H9 (cell line): ENCODE results near the gene HSP90B1. TPM values are rescaled to one million over a fixed set of nuclear protein-coding genes. Genes with fewer than 3 reads are reported as not detected.

ENCODE experiments used
- DNase-seq: peaks from one replicate; pipeline ENCODE4 v3.0.0-alpha.2; 2017
- H2AFZ ChIP-seq: one replicate; pipeline ENCODE4 v1.6.1; 2013; ENCODE audit warnings: mild to moderate bottlenecking, low read length, control low read depth, moderate library complexity
- H2AK5ac ChIP-seq: 2 replicates; pipeline ENCODE4 v1.6.1; 2013; ENCODE audit warnings: low read length, control low read depth, mixed read lengths; ENCODE audit not compliant: insufficient read length
- H2BK120ac ChIP-seq: one replicate; pipeline ENCODE4 v1.6.1; 2013; ENCODE audit warnings: low read depth, mild to moderate bottlenecking, low read length, control low read depth, inconsistent platforms; ENCODE audit not compliant: poor library complexity, severe bottlenecking
- H2BK12ac ChIP-seq: 2 replicates; pipeline ENCODE4 v1.6.1; 2013; ENCODE audit warnings: low read length, control low read depth, mixed read lengths, low read depth; ENCODE audit not compliant: insufficient read length
- H2BK15ac ChIP-seq: 2 replicates; pipeline ENCODE4 v1.6.1; 2013; ENCODE audit warnings: low read depth, low read length, control low read depth
- H2BK20ac ChIP-seq: one replicate; pipeline ENCODE4 v1.6.1; 2013; ENCODE audit warnings: low read depth, mild to moderate bottlenecking, low read length, control low read depth, inconsistent platforms; ENCODE audit not compliant: poor library complexity, severe bottlenecking
- H2BK5ac ChIP-seq: 2 replicates; pipeline ENCODE4 v1.6.1; 2013; ENCODE audit warnings: low read length, control low read depth, mixed read lengths; ENCODE audit not compliant: insufficient read length
- H3K14ac ChIP-seq: 2 replicates; pipeline ENCODE4 v1.6.1; 2013; ENCODE audit warnings: low read length, control low read depth; ENCODE audit not compliant: insufficient read depth
- H3K18ac ChIP-seq: 2 replicates; pipeline ENCODE4 v1.6.1; 2013; ENCODE audit warnings: low read depth, mild to moderate bottlenecking, mixed read lengths, low read length, control low read depth; ENCODE audit not compliant: insufficient read length
- H3K23ac ChIP-seq: 2 replicates; pipeline ENCODE4 v1.6.1; 2013; ENCODE audit warnings: low read length, control low read depth, mixed read lengths, low read depth; ENCODE audit not compliant: insufficient read length
- H3K23me2 ChIP-seq: 2 replicates; pipeline ENCODE4 v1.6.1; 2013; ENCODE audit warnings: low read depth, mild to moderate bottlenecking, mixed read lengths, low read length, control low read depth; ENCODE audit not compliant: insufficient read length, poor library complexity, severe bottlenecking
- H3K27ac ChIP-seq: 2 replicates; pipeline ENCODE4 v1.5.1; 2013; ENCODE audit warnings: low read length, control low read depth, mixed read lengths, low read depth; ENCODE audit not compliant: insufficient read length
- H3K27me3 ChIP-seq: 2 replicates; pipeline ENCODE4 v1.6.1; 2013; ENCODE audit warnings: low read length, control low read depth, inconsistent platforms; ENCODE audit not compliant: insufficient read depth
- H3K4ac ChIP-seq: 2 replicates; pipeline ENCODE4 v1.6.1; 2013; ENCODE audit warnings: low read depth, mild to moderate bottlenecking, control low read depth, inconsistent platforms, low read length, moderate library complexity
- H3K4me1 ChIP-seq: 2 replicates; pipeline ENCODE4 v1.6.1; 2013; ENCODE audit warnings: low read length, control low read depth, inconsistent platforms; ENCODE audit not compliant: insufficient read depth
- H3K4me2 ChIP-seq: 2 replicates; pipeline ENCODE4 v1.6.1; 2013; ENCODE audit warnings: low read length, control low read depth, mixed read lengths; ENCODE audit not compliant: insufficient read length, insufficient read depth
- H3K56ac ChIP-seq: 2 replicates; pipeline ENCODE4 v1.6.1; 2013; ENCODE audit warnings: low read depth, mild to moderate bottlenecking, mixed read lengths, low read length, control low read depth; ENCODE audit not compliant: insufficient read length
- H3K79me1 ChIP-seq: 2 replicates; pipeline ENCODE4 v1.6.1; 2013; ENCODE audit warnings: low read depth, mild to moderate bottlenecking, moderate library complexity, low read length, control low read depth, inconsistent platforms; ENCODE audit not compliant: insufficient read depth, poor library complexity, severe bottlenecking
- H3K79me2 ChIP-seq: 2 replicates; pipeline ENCODE4 v1.6.1; 2013; ENCODE audit warnings: low read length, control low read depth, inconsistent platforms; ENCODE audit not compliant: insufficient read depth
- H3K9ac ChIP-seq: 2 replicates; pipeline ENCODE4 v1.6.1; 2013; ENCODE audit warnings: low read length, control low read depth, mixed read lengths; ENCODE audit not compliant: insufficient read length; ENCODE audit errors: extremely low read depth
- H3K9me3 ChIP-seq: one replicate; pipeline ENCODE4 v1.6.1; 2013; ENCODE audit warnings: low read depth, low read length, inconsistent platforms; ENCODE audit not compliant: control insufficient read depth
- H3T11ph ChIP-seq: one replicate; pipeline ENCODE4 v1.6.1; 2013; ENCODE audit warnings: mild to moderate bottlenecking, low read length, control low read depth, inconsistent platforms
- H4K20me1 ChIP-seq: one replicate; pipeline ENCODE4 v1.6.1; 2013; ENCODE audit not compliant: control insufficient read depth, insufficient read length, insufficient read depth
- H4K5ac ChIP-seq: 2 replicates; pipeline ENCODE4 v1.6.1; 2013; ENCODE audit warnings: low read depth, mild to moderate bottlenecking, mixed read lengths, low read length, control low read depth; ENCODE audit not compliant: insufficient read length
- H4K8ac ChIP-seq: replicated peaks from 2 replicates; pipeline ENCODE4 v1.6.1; 2013; ENCODE audit warnings: low read length, control low read depth, mixed read lengths, low read depth; ENCODE audit not compliant: insufficient read length
- H4K91ac ChIP-seq: 2 replicates; pipeline ENCODE4 v1.6.1; 2013; ENCODE audit warnings: low read depth, mild to moderate bottlenecking, moderate library complexity, mixed read lengths, low read length, control low read depth; ENCODE audit not compliant: insufficient read length
- H3K27ac Mint-ChIP-seq, 3 experiments: 2 replicates in 2 of 3; 3 replicates in 1 of 3; pipeline ENCODE4 v1.8.0; 2020 to 2021; ENCODE audit warnings: mixed read lengths in 3 of 3, mild to moderate bottlenecking in 1 of 3, moderate library complexity in 1 of 3
- H3K27me3 Mint-ChIP-seq: 2 replicates; pipeline ENCODE4 v1.8.0; 2021; ENCODE audit warnings: low read depth, mild to moderate bottlenecking, moderate library complexity, mixed read lengths
- H3K36me3 Mint-ChIP-seq, 3 experiments: 2 replicates in 2 of 3; 3 replicates in 1 of 3; pipeline ENCODE4 v1.8.0; 2020 to 2021; ENCODE audit warnings: low read depth in 3 of 3, mixed read lengths in 3 of 3; ENCODE audit not compliant: insufficient read depth in 1 of 3
- H3K4me1 Mint-ChIP-seq, 2 experiments: 2 replicates each; pipeline ENCODE4 v1.8.0; 2020; ENCODE audit warnings: mixed read lengths in 2 of 2
- H3K4me3 Mint-ChIP-seq, 2 experiments: 2 replicates in 1 of 2; 3 replicates in 1 of 2; pipeline ENCODE4 v1.8.0; 2020 to 2021; ENCODE audit warnings: mild to moderate bottlenecking in 2 of 2, mixed read lengths in 2 of 2, moderate library complexity in 1 of 2
- H3K9me3 Mint-ChIP-seq, 2 experiments: 2 replicates in 1 of 2; 3 replicates in 1 of 2; pipeline ENCODE4 v1.8.0; 2020; ENCODE audit warnings: mild to moderate bottlenecking in 2 of 2, mixed read lengths in 2 of 2, moderate library complexity in 1 of 2
- WGBS: extraction: QIAGEN DNeasy Blood & Tissue Kit; methylation state at CpG from one replicate; pipeline ENCODE4 v1.1.7; 2013; ENCODE audit warnings: missing lambda C conversion rate, low lambda C conversion rate, mixed read lengths; ENCODE audit not compliant: insufficient read length; ENCODE audit errors: extremely low coverage; 5-methylcytosine and 5-hydroxymethylcytosine counted together
- total RNA-seq: library from RNA; stranded (reverse); gene quantifications from 2 replicates; pipeline ENCODE4 v1.2.1, GENCODE V29; 2021
- TF ChIP-seq, protein P1 (sequence below): fragments of 200-600 bp; sonication (generic); conservative IDR thresholded peaks from 3 replicates; pipeline ENCODE4 v1.8.0; 2021; ENCODE audit warnings: antibody characterized with exemption, mild to moderate bottlenecking

HSP90B1 gene
- total RNA-seq, 1 experiment from 2014 or later: 737 TPM

DNA sequence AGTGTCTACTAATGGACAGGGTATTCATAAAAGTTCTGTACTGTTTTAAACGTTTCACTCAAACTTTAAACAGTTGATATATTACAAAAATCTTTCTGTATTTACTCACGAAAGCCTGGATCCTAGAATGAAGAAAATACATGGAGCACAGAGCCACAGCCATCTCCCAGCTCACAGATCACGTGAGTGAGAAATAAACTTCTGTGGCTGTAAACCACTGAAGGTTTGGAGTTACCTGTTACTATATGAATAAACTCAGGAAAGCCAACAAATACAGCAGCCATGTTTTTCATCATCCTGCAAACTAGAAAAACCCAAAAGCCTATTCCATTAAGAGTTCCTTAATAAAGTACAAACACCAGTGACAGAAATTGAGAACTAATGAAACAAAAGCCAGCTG, 34.6 kb downstream of the HSP90B1 start:
- no peak overlapping the region for H3K56ac ChIP-seq
- Mint-ChIP-seq H3K9me3 (no peaks in the 10 kb centered on the region; a peak in 2 of 5 replicates), H3K4me1 (peaks cover 20 to 33% of the 10 kb centered on the region in 2 experiments), H3K27me3 (no peaks in the 10 kb centered on the region; the same call in 1 of the 2 replicates), H3K36me3 (peaks cover 9 to 33% (median 24%) of the 10 kb centered on the region in 3 experiments; a peak in 6 of 7 replicates), H3K4me3 (peak overlapping the region; percentile 97 to 98), H3K27ac (peak overlapping the region; percentile 99 to 100 (median 99))
- H2BK15ac ChIP-seq: no peak overlapping the region
- peaks cover 36% of the 10 kb centered on the region; the same call in 1 of the 2 replicates for H3K79me2 ChIP-seq
- no peak overlapping the region for H2BK12ac ChIP-seq
- H3K9ac ChIP-seq: peak overlapping the region; percentile 93
- H3K23me2 ChIP-seq: peaks cover 7% of the 10 kb centered on the region
- peak overlapping the region; percentile 7; the same call in 1 of the 2 replicates for H3K4ac ChIP-seq
- H3K23ac ChIP-seq: no peak overlapping the region
- WGBS: no CpG with 5 or more reads among the region's 3 CpGs
- no peak overlapping the region for H2BK5ac ChIP-seq
- H3K27ac ChIP-seq: no peak overlapping the region
- H3K27me3 ChIP-seq: no peaks in the 10 kb centered on the region
- no peak overlapping the region for H2AK5ac ChIP-seq
- no peaks in the 10 kb centered on the region for H3K4me1 ChIP-seq
- no peak overlapping the region for H3K18ac ChIP-seq
- peak overlapping the region; percentile 68; the same call in 1 of the 2 replicates for H3K14ac ChIP-seq
- H2AFZ ChIP-seq: no peak overlapping the region
- H4K20me1 ChIP-seq: no peaks in the 10 kb centered on the region
- no peak overlapping the region for H2BK120ac ChIP-seq
- TF ChIP-seq, protein P1, sequence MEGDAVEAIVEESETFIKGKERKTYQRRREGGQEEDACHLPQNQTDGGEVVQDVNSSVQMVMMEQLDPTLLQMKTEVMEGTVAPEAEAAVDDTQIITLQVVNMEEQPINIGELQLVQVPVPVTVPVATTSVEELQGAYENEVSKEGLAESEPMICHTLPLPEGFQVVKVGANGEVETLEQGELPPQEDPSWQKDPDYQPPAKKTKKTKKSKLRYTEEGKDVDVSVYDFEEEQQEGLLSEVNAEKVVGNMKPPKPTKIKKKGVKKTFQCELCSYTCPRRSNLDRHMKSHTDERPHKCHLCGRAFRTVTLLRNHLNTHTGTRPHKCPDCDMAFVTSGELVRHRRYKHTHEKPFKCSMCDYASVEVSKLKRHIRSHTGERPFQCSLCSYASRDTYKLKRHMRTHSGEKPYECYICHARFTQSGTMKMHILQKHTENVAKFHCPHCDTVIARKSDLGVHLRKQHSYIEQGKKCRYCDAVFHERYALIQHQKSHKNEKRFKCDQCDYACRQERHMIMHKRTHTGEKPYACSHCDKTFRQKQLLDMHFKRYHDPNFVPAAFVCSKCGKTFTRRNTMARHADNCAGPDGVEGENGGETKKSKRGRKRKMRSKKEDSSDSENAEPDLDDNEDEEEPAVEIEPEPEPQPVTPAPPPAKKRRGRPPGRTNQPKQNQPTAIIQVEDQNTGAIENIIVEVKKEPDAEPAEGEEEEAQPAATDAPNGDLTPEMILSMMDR: no peak
- peak overlapping the region; percentile 94 for H3K4me2 ChIP-seq
- no peak overlapping the region for H4K91ac ChIP-seq
- no peak overlapping the region for H2BK20ac ChIP-seq
- no peak overlapping the region for H3T11ph ChIP-seq
- no peaks in the 10 kb centered on the region for H3K9me3 ChIP-seq
- DNase-seq: no peak
- H4K5ac ChIP-seq: no peak overlapping the region
- H3K79me1 ChIP-seq: peaks cover 4% of the 10 kb centered on the region
- no peak overlapping the region for H4K8ac ChIP-seq
